ENCODE measurements around the gene FBXO24. TPM values are rescaled to one million over a fixed set of nuclear protein-coding genes. Genes with fewer than 3 reads are reported as not detected.
A peak's percentile ranks its signal among the peaks of the same experiment; 100 is the strongest.

The FBXO24 gene
- total and polyA plus RNA-seq, 9 of the 15 experiments (the other 6 are each of a cell fraction or from before 2014, with no cell fraction given): 0.17 to 0.95 (median 0.50) TPM

DNA sequence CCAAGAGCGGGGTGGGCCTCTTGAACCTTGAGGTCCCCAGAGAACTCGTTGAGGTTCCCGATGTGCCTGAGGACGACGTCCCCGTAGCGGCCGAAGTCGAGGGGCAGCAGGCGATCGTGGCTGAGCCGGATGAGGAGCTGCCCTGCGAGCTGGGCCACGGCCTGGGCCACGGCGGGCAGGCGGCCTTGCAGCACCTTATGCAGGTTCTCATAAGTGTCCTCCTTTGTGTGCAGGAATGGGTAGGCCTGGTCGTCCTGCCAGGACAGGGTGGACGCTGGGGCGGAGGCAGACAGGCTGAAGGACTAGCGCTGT lies 41.1 kb downstream of the FBXO24 start (continued):
- TF ChIP-seq, protein P1, sequence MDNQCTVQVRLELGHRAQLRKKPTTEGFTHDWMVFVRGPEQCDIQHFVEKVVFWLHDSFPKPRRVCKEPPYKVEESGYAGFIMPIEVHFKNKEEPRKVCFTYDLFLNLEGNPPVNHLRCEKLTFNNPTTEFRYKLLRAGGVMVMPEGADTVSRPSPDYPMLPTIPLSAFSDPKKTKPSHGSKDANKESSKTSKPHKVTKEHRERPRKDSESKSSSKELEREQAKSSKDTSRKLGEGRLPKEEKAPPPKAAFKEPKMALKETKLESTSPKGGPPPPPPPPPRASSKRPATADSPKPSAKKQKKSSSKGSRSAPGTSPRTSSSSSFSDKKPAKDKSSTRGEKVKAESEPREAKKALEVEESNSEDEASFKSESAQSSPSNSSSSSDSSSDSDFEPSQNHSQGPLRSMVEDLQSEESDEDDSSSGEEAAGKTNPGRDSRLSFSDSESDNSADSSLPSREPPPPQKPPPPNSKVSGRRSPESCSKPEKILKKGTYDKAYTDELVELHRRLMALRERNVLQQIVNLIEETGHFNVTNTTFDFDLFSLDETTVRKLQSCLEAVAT (IDR thresholded peaks at IDR 0.05): peak in 1 of 2 experiments; percentile 86; a peak in 2 of 4 replicates
- peak; percentile 57 for TF ChIP-seq POLR2G (IDR thresholded peaks at IDR 0.05; ENCODE audit: low read depth, low read length)
- TF ChIP-seq SAFB2 (IDR thresholded peaks at IDR 0.05; ENCODE audit: borderline replicate concordance, low read depth, low read length, severe bottlenecking): no peak
- TF ChIP-seq GABPB2 (CRISPR knock-in tag; conservative IDR thresholded peaks at IDR 0.05): no peak
- peak; percentile 6 for TF ChIP-seq HMGN3 (IDR thresholded peaks at IDR 0.05; ENCODE audit: borderline replicate concordance, extremely low read depth, insufficient read length, low read depth, low read length)
- TF ChIP-seq C11orf30 (IDR thresholded peaks at IDR 0.05; ENCODE audit: low read depth): no peak
- TF ChIP-seq, protein P2, sequence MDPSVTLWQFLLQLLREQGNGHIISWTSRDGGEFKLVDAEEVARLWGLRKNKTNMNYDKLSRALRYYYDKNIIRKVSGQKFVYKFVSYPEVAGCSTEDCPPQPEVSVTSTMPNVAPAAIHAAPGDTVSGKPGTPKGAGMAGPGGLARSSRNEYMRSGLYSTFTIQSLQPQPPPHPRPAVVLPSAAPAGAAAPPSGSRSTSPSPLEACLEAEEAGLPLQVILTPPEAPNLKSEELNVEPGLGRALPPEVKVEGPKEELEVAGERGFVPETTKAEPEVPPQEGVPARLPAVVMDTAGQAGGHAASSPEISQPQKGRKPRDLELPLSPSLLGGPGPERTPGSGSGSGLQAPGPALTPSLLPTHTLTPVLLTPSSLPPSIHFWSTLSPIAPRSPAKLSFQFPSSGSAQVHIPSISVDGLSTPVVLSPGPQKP (CRISPR knock-in tag; IDR thresholded peaks at IDR 0.05): no peak
- no peak for TF ChIP-seq ZNF444 (CRISPR knock-in tag; IDR thresholded peaks at IDR 0.05)
- TF ChIP-seq ZNF232 (CRISPR knock-in tag; IDR thresholded peaks at IDR 0.05): no peak
- TF ChIP-seq JUN (IDR thresholded peaks at IDR 0.05; ENCODE audit: borderline replicate concordance, low read depth, low read length): no peak
- TF ChIP-seq JUN (CRISPR knock-in tag; IDR thresholded peaks at IDR 0.05; ENCODE audit: borderline replicate concordance): no peak
- no peak for TF ChIP-seq BACH1 (tag; IDR thresholded peaks at IDR 0.05)
- TF ChIP-seq, protein P3, sequence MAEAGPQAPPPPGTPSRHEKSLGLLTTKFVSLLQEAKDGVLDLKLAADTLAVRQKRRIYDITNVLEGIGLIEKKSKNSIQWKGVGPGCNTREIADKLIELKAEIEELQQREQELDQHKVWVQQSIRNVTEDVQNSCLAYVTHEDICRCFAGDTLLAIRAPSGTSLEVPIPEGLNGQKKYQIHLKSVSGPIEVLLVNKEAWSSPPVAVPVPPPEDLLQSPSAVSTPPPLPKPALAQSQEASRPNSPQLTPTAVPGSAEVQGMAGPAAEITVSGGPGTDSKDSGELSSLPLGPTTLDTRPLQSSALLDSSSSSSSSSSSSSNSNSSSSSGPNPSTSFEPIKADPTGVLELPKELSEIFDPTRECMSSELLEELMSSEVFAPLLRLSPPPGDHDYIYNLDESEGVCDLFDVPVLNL (CRISPR knock-in tag; IDR thresholded peaks at IDR 0.05; ENCODE audit: low read depth): no peak
- TF ChIP-seq, protein P4, sequence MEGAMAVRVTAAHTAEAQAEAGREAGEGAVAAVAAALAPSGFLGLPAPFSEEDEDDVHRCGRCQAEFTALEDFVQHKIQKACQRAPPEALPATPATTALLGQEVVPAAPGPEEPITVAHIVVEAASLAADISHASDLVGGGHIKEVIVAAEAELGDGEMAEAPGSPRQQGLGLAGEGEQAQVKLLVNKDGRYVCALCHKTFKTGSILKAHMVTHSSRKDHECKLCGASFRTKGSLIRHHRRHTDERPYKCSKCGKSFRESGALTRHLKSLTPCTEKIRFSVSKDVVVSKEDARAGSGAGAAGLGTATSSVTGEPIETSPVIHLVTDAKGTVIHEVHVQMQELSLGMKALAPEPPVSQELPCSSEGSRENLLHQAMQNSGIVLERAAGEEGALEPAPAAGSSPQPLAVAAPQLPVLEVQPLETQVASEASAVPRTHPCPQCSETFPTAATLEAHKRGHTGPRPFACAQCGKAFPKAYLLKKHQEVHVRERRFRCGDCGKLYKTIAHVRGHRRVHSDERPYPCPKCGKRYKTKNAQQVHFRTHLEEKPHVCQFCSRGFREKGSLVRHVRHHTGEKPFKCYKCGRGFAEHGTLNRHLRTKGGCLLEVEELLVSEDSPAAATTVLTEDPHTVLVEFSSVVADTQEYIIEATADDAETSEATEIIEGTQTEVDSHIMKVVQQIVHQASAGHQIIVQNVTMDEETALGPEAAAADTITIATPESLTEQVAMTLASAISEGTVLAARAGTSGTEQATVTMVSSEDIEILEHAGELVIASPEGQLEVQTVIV (CRISPR knock-in tag; IDR thresholded peaks at IDR 0.05; ENCODE audit: borderline replicate concordance): no peak
- TF ChIP-seq FOXJ2 (tag; IDR thresholded peaks at IDR 0.05): no peak
- TF ChIP-seq, protein P5, sequence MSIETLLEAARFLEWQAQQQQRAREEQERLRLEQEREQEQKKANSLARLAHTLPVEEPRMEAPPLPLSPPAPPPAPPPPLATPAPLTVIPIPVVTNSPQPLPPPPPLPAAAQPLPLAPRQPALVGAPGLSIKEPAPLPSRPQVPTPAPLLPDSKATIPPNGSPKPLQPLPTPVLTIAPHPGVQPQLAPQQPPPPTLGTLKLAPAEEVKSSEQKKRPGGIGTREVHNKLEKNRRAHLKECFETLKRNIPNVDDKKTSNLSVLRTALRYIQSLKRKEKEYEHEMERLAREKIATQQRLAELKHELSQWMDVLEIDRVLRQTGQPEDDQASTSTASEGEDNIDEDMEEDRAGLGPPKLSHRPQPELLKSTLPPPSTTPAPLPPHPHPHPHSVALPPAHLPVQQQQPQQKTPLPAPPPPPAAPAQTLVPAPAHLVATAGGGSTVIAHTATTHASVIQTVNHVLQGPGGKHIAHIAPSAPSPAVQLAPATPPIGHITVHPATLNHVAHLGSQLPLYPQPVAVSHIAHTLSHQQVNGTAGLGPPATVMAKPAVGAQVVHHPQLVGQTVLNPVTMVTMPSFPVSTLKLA (conservative IDR thresholded peaks at IDR 0.05): no peak
- TF ChIP-seq NR1H2 (CRISPR knock-in tag; IDR thresholded peaks at IDR 0.05): no peak
- no peak for TF ChIP-seq ERF (CRISPR knock-in tag; IDR thresholded peaks at IDR 0.05)
- TF ChIP-seq ZNF77 (CRISPR knock-in tag; IDR thresholded peaks at IDR 0.05): no peak
- TF ChIP-seq HMG20A (CRISPR knock-in tag; conservative IDR thresholded peaks at IDR 0.05): no peak
